A549 treated with GW870086 at 1 μM for 4 hours (cell line): ENCODE measurements around the gene KIF23. TPM values are rescaled to one million over a fixed set of nuclear protein-coding genes. Genes with fewer than 3 reads are reported as not detected.

ENCODE experiments used
- total RNA-seq: library from RNA; stranded (reverse); fragments of 200-300 nt; extraction: Qiagen RNA extraction; gene quantifications from 5 replicates; pipeline ENCODE4 v1.2.3, GENCODE V29; 2022; ENCODE audit warnings: low read depth

KIF23 gene
- total RNA-seq: 70.2 to 83.9 TPM (median 78.2 TPM) in 5 replicates

GRCh38 chr15:69413822-69414700 is at the start of gene KIF23:
Gene KIF23, plus strand, starts transcription at chr15:69414349. Its CDS starts 117 bp downstream, at chr15:69414466.

GRCh38 chr15:69452692-69453521 is 38.8 kb downstream of the KIF23 start, which contains the start of gene RPLP1:
Gene RPLP1, plus strand, starts transcription at chr15:69452818. Its CDS starts 131 bp downstream, at chr15:69452949.

Other genes with a start within 250 kb of the KIF23 start
- 88.0 to 124 TPM (median 110 TPM) in 5 replicates for gene PAQR5, start 115.4 kb upstream of the KIF23 start, total RNA-seq
- 3,505 to 4,675 TPM (median 3,669 TPM) in 5 replicates for gene RPLP1, start 38.5 kb downstream of the KIF23 start, total RNA-seq